Measurements from ENCODE around the gene WDR49. TPM values are rescaled to one million over a fixed set of nuclear protein-coding genes. Genes with fewer than 3 reads are reported as not detected.

Gene WDR49
- total and polyA plus RNA-seq, 10 of the 15 experiments (the other 5 are each of a cell fraction or from before 2014, with no cell fraction given), result 0.05 to 0.15 TPM; not detected in 8

- ChIA-PET SMC1A (ENCODE audit: uncharacterized antibody, unreplicated experiment) (no interaction called here), POLR2A (no interaction called here), RAD21 (ENCODE audit: unreplicated experiment) (no interaction called here), CTCF (interaction anchor here (1.0 kb wide), 1 partner anchor 10 kb away, joined by 3 read pairs; no protein-coding TSS in a partner anchor)
- in situ Hi-C loops (cut with MboI), result no loop called here
- Histone ChIP-seq H3K27me3 (replicated peaks in 1 of 2; ENCODE audit: control insufficient read depth in 2 of 2, insufficient read depth in 2 of 2, low read length in 1 of 2) (no peaks in the 10 kb centered on the region; a peak in 1 of 4 replicates), H3K4me1 (ENCODE audit: control insufficient read depth, insufficient read depth, low read length) (no peaks in the 10 kb centered on the region), H3K27ac (ENCODE audit: control insufficient read depth, insufficient read depth) (no peak overlapping the region), H2AFZ (ENCODE audit: control insufficient read depth, low read depth, low read length) (no peak overlapping the region), H3K9me3 (replicated peaks; ENCODE audit: control insufficient read depth, insufficient read depth, low read length) (no peaks in the 10 kb centered on the region), H4K20me1 (ENCODE audit: control insufficient read depth, insufficient read depth) (no peaks in the 10 kb centered on the region), H3K79me2 (ENCODE audit: control insufficient read depth, insufficient read depth, low read length) (no peaks in the 10 kb centered on the region), H3K4me3 (no peak overlapping the region), H3K36me3 (ENCODE audit: control insufficient read depth in 2 of 2, insufficient read depth in 2 of 2, low read length in 1 of 2) (no peaks in the 10 kb centered on the region), H3K4me2 (ENCODE audit: control insufficient read depth, insufficient read depth) (no peak overlapping the region), H3K9ac (ENCODE audit: control insufficient read depth, insufficient read depth, low read length) (no peak overlapping the region)
- intact Hi-C loops (cut with micrococcal nuclease; ENCODE audit: unreplicated experiment), result no loop called here
- DNase-seq (ENCODE audit: low read depth, low spot score) (no peak), FAIRE-seq (no peak), ATAC-seq (peak; percentile 65)
- TF ChIP-seq, protein P1, sequence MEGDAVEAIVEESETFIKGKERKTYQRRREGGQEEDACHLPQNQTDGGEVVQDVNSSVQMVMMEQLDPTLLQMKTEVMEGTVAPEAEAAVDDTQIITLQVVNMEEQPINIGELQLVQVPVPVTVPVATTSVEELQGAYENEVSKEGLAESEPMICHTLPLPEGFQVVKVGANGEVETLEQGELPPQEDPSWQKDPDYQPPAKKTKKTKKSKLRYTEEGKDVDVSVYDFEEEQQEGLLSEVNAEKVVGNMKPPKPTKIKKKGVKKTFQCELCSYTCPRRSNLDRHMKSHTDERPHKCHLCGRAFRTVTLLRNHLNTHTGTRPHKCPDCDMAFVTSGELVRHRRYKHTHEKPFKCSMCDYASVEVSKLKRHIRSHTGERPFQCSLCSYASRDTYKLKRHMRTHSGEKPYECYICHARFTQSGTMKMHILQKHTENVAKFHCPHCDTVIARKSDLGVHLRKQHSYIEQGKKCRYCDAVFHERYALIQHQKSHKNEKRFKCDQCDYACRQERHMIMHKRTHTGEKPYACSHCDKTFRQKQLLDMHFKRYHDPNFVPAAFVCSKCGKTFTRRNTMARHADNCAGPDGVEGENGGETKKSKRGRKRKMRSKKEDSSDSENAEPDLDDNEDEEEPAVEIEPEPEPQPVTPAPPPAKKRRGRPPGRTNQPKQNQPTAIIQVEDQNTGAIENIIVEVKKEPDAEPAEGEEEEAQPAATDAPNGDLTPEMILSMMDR (IDR thresholded peaks at IDR 0.05 in 2 of 3, conservative IDR thresholded peaks at IDR 0.05 in 1 of 3; ENCODE audit: control insufficient read depth in 2 of 3, extremely low read depth in 1 of 3, insufficient read depth in 1 of 3, low read depth in 3 of 3, low read length in 3 of 3), result peak; percentile 27 to 40 (median 39); a peak in 5 of 6 replicates
- TF ChIP-seq SMAD5 (IDR thresholded peaks at IDR 0.05; ENCODE audit: low read depth), result no peak
- BruUV-seq (replicated peaks), result no TSS peak
- WGBS (ENCODE audit: insufficient coverage, insufficient replicate concordance, low lambda C conversion rate, missing lambda C conversion rate), result 0% methylated on average over 3 of the region's 3 CpGs
Observed at GRCh38 chr3:167493244-167493643, 160.5 kb downstream of the WDR49 start.

- no peaks in the 10 kb centered on the region for H3K79me2 ChIP-seq (ENCODE audit: control insufficient read depth, insufficient read depth, low read length)
- no peak overlapping the region for H3K4me3 ChIP-seq
- no peaks in the 10 kb centered on the region for H4K20me1 ChIP-seq (ENCODE audit: control insufficient read depth, insufficient read depth)
- FAIRE-seq (no peak), ATAC-seq (no peak), DNase-seq (ENCODE audit: low read depth, low spot score) (no peak)
- no peak for TF ChIP-seq RCOR1 (conservative IDR thresholded peaks at IDR 0.05; ENCODE audit: low read depth, low read length)
- TF ChIP-seq E2F8 (IDR thresholded peaks at IDR 0.05; ENCODE audit: low read depth, partially characterized antibody), result no peak
- no peak for TF ChIP-seq GABPA (IDR thresholded peaks at IDR 0.05; ENCODE audit: low read depth)
- no TSS peak for BruUV-seq (replicated peaks)
- H3K27me3 ChIP-seq (replicated peaks in 1 of 2; ENCODE audit: control insufficient read depth in 2 of 2, insufficient read depth in 2 of 2, low read length in 1 of 2), result no peaks in the 10 kb centered on the region; a peak in 1 of 4 replicates
- POLR2A ChIA-PET, result no interaction called here
- H3K9me3 ChIP-seq (replicated peaks; ENCODE audit: control insufficient read depth, insufficient read depth, low read length), result no peaks in the 10 kb centered on the region
- in situ Hi-C loops (cut with MboI) (no loop called here), intact Hi-C loops (cut with micrococcal nuclease; ENCODE audit: unreplicated experiment) (no loop called here)
- CTCF ChIA-PET, result interaction anchor here (1.1 kb wide), 1 partner anchor 244 kb away, joined by 3 read pairs; the partner anchor contains the start of gene SERPINI1
- H3K36me3 ChIP-seq (ENCODE audit: control insufficient read depth in 2 of 2, insufficient read depth in 2 of 2, low read length in 1 of 2), result no peaks in the 10 kb centered on the region
- H2AFZ ChIP-seq (ENCODE audit: control insufficient read depth, low read depth, low read length), result no peak overlapping the region
- RAD21 ChIA-PET (ENCODE audit: unreplicated experiment), result no interaction called here
- H3K9ac ChIP-seq (ENCODE audit: control insufficient read depth, insufficient read depth, low read length), result no peak overlapping the region
- no peak overlapping the region for H3K27ac ChIP-seq (ENCODE audit: control insufficient read depth, insufficient read depth)
- SMC1A ChIA-PET (ENCODE audit: uncharacterized antibody, unreplicated experiment), result interaction anchor here (0.6 kb wide), 1 partner anchor 343 kb away, joined by 3 read pairs; no protein-coding TSS in a partner anchor
- no peaks in the 10 kb centered on the region for H3K4me1 ChIP-seq (ENCODE audit: control insufficient read depth, insufficient read depth, low read length)
- no peak overlapping the region for H3K4me2 ChIP-seq (ENCODE audit: control insufficient read depth, insufficient read depth)
Observed at GRCh38 chr3:167491621-167492020, 162.1 kb downstream of the WDR49 start.
